Measurements from ENCODE around the gene DNAL1. TPM values are rescaled to one million over a fixed set of nuclear protein-coding genes. Genes with fewer than 3 reads are reported as not detected.

The DNAL1 gene
- total RNA-seq, 1 donor from 2014 or later: 7.7 TPM

- no peak for TF ChIP-seq CTCF (IDR thresholded peaks at IDR 0.05)
- H3K9me3 Mint-ChIP-seq: no peaks in the 10 kb centered on the region
- H3K4me3 Mint-ChIP-seq: no peak overlapping the region
- intact Hi-C loops (cut with micrococcal nuclease): no loop called here
- DNase-seq (no peak), ATAC-seq (ENCODE audit: low read depth) (no peak)
- H3K27me3 Mint-ChIP-seq: no peaks in the 10 kb centered on the region
- H3K36me3 Mint-ChIP-seq (ENCODE audit: low read depth): peaks cover 13% of the 10 kb centered on the region
- ChIA-PET CTCF (no interaction called here), POLR2A (no interaction called here)
- H3K4me1 Mint-ChIP-seq: no peaks in the 10 kb centered on the region
- no peak overlapping the region for H3K27ac Mint-ChIP-seq
These were observed 17.1 kb downstream of the DNAL1 start for GRCh38 chr14:73661872-73662271.

GRCh38 chr14:73662487-73662943 lies 17.7 kb downstream of the DNAL1 start:
- ChIA-PET CTCF (no interaction called here), POLR2A (no interaction called here)
- Mint-ChIP-seq H3K9me3 (no peaks in the 10 kb centered on the region), H3K27ac (no peak overlapping the region), H3K4me3 (no peak overlapping the region), H3K27me3 (no peaks in the 10 kb centered on the region), H3K36me3 (ENCODE audit: low read depth) (peaks cover 13% of the 10 kb centered on the region), H3K4me1 (no peaks in the 10 kb centered on the region)
- DNase-seq (no peak), ATAC-seq (ENCODE audit: low read depth) (no peak)
- no peak for TF ChIP-seq CTCF (IDR thresholded peaks at IDR 0.05)
- intact Hi-C loops (cut with micrococcal nuclease): no loop called here

GRCh38 chr14:73663548-73664212 lies 18.9 kb downstream of the DNAL1 start:
- DNase-seq: no peak
- Mint-ChIP-seq H3K4me3 (no peak overlapping the region), H3K27me3 (no peaks in the 10 kb centered on the region), H3K27ac (no peak overlapping the region), H3K36me3 (ENCODE audit: low read depth) (peaks cover 10% of the 10 kb centered on the region), H3K4me1 (no peaks in the 10 kb centered on the region), H3K9me3 (no peaks in the 10 kb centered on the region)
- ChIA-PET POLR2A (no interaction called here), CTCF (interaction anchor here (0.6 kb wide), 1 partner anchor 29 kb away, joined by 3 read pairs; no protein-coding TSS in a partner anchor)
- no peak for ATAC-seq (ENCODE audit: low read depth)
- no peak for TF ChIP-seq CTCF (IDR thresholded peaks at IDR 0.05)
- intact Hi-C loops (cut with micrococcal nuclease): no loop called here

- ATAC-seq (ENCODE audit: low read depth) (no peak), DNase-seq (no peak)
- Mint-ChIP-seq H3K27ac (no peak overlapping the region), H3K4me3 (no peak overlapping the region), H3K27me3 (no peaks in the 10 kb centered on the region), H3K9me3 (no peaks in the 10 kb centered on the region), H3K4me1 (no peaks in the 10 kb centered on the region), H3K36me3 (ENCODE audit: low read depth) (peaks cover 8% of the 10 kb centered on the region)
- ChIA-PET POLR2A (interaction anchor here (0.6 kb wide), 1 partner anchor 1188 kb away, joined by 3 read pairs; no protein-coding TSS in a partner anchor), CTCF (no interaction called here)
- no peak for TF ChIP-seq CTCF (IDR thresholded peaks at IDR 0.05)
- intact Hi-C loops (cut with micrococcal nuclease): no loop called here
These were observed 20.3 kb downstream of the DNAL1 start for GRCh38 chr14:73665130-73665529.

GRCh38 chr14:73666583-73666982 lies 21.8 kb downstream of the DNAL1 start:
- CTCF ChIA-PET: no interaction called here
- POLR2A ChIA-PET: no interaction called here
- peaks cover 8% of the 10 kb centered on the region for H3K36me3 Mint-ChIP-seq (ENCODE audit: low read depth)
- no peak overlapping the region for H3K4me3 Mint-ChIP-seq
- no peaks in the 10 kb centered on the region for H3K4me1 Mint-ChIP-seq
- no peak overlapping the region for H3K27ac Mint-ChIP-seq
- no peak for DNase-seq
- no peaks in the 10 kb centered on the region for H3K9me3 Mint-ChIP-seq
- no peak for TF ChIP-seq CTCF (IDR thresholded peaks at IDR 0.05)
- intact Hi-C loops (cut with micrococcal nuclease): no loop called here
- no peaks in the 10 kb centered on the region for H3K27me3 Mint-ChIP-seq
- ATAC-seq (ENCODE audit: low read depth): no peak

All from activated B cell treated with CpG ODN at 0.5 μM for 24 hours (primary cell).